Keratinocyte (primary cell): ENCODE measurements around the gene RBMS3.
"Not testable (repeated sequence)": the region's sequence is repeated elsewhere in the genome, so short reads cannot be mapped to it uniquely, and the experiment has no call there.

Experiments
- CTCF ChIP-seq, 3 experiments: IDR thresholded peaks in 1 of 3; conservative IDR thresholded peaks in 1 of 3; optimal IDR thresholded peaks in 1 of 3; 2 replicates in 2 of 3; 3 replicates in 1 of 3; pipeline versions ENCODE3 to v1.5.1; 2011; ENCODE audit warnings: low read length in 3 of 3, mild to moderate bottlenecking in 3 of 3, moderate library complexity in 2 of 3, control low read depth in 1 of 3, inconsistent platforms in 1 of 3; ENCODE audit not compliant: insufficient read depth in 2 of 3; ENCODE audit errors: extremely low read depth in 1 of 3
- EZH2 ChIP-seq: IDR thresholded peaks from one replicate; pipeline ENCODE4 v1.6.1; 2012; ENCODE audit warnings: inconsistent platforms, mild to moderate bottlenecking, low read length, moderate library complexity

- not testable (repeated sequence) for TF ChIP-seq EZH2; CTCF (optimal IDR thresholded peaks at IDR 0.05 in 1 of 3, IDR thresholded peaks at IDR 0.05 in 1 of 3, conservative IDR thresholded peaks at IDR 0.05 in 1 of 3; ENCODE audit: extremely low read depth in 1 of 3, insufficient read depth in 2 of 3, low read length in 3 of 3)
These were observed 389.6 kb downstream of the RBMS3 start for GRCh38 chr3:29670476-29670875.
